K562 (cell line): Measurements from ENCODE around the gene SPIB. TPM values are rescaled to one million over a fixed set of nuclear protein-coding genes. Genes with fewer than 3 reads are reported as not detected.

Experiments used
- ATAC-seq: fragments of 200-7000 bp; cut with Tn5 transposase; 3 replicates; pipeline ENCODE4 v1.9.1; 2020; ENCODE audit warnings: moderate library complexity
- BruUV-seq: library from RNA; stranded (reverse); fragments of 400-500 nt; replicated peaks from 2 replicates; lab custom pipeline; 2021; lab: Mats Ljungman, UMichigan
- CTCF ChIA-PET: fragments of 300-600 bp; formaldehyde crosslinking; extraction: SDS; loops from one replicate; lab custom pipeline; 2021; ENCODE audit warnings: low intra/inter-chr PET ratio; lab: Yijun Ruan, JAX
- POLR2A ChIA-PET: fragments of 300-600, 350-650 bp; sonication (Branson Sonifier 250); formaldehyde crosslinking; extraction: SDS; loops from one replicate; lab custom pipeline; 2021; ENCODE audit warnings: antibody characterized with exemption, inconsistent platforms; lab: Yijun Ruan, JAX
- DNase-seq, 4 experiments: peaks; one replicate each; pipeline versions ENCODE4 v3.0.0 to v3.0.0-alpha.2; 2011 to 2018; ENCODE audit warnings: low spot score in 3 of 4, mixed read lengths in 3 of 4; ENCODE audit errors: extremely low read depth in 1 of 4
- FAIRE-seq: peaks from 2 replicates; lab custom pipeline; 2011; peaks lifted over from hg19 to GRCh38; lab: Jason Lieb, UNC
- H2AFZ ChIP-seq: 2 replicates; pipeline ENCODE4 v1.6.0; 2011; ENCODE audit warnings: low read depth, low read length, control low read depth, inconsistent platforms
- H3K27ac ChIP-seq: fragments of 200-600 bp; 3 replicates; pipeline ENCODE4 v1.8.0; 2011; ENCODE audit warnings: low read depth, mild to moderate bottlenecking, control low read depth, inconsistent platforms, low read length, moderate library complexity, mixed read lengths; ENCODE audit errors: extremely low read depth
- H3K27me3 ChIP-seq, 2 experiments: fragments of 300-600 bp in 1 of 2; 2 replicates in 1 of 2; 3 replicates in 1 of 2; pipeline versions ENCODE4 v1.6.0 to v1.8.0; 2011; ENCODE audit warnings: inconsistent platforms in 2 of 2, low read length in 2 of 2, mild to moderate bottlenecking in 1 of 2, mixed read lengths in 1 of 2, moderate library complexity in 1 of 2; ENCODE audit not compliant: control insufficient read depth in 2 of 2, insufficient read depth in 2 of 2
- H3K36me3 ChIP-seq: fragments of 300-600 bp; 3 replicates; pipeline ENCODE4 v1.8.0; 2011; ENCODE audit warnings: mild to moderate bottlenecking, low read length, inconsistent platforms; ENCODE audit not compliant: control insufficient read depth, insufficient read depth
- H3K4me1 ChIP-seq, 2 experiments: fragments of 200-600 bp in 1 of 2; replicated peaks in 1 of 2; 2 replicates in 1 of 2; 3 replicates in 1 of 2; pipeline versions ENCODE4 v1.5.1 to v1.8.0; 2011; ENCODE audit warnings: inconsistent platforms in 2 of 2, low read length in 2 of 2, mild to moderate bottlenecking in 1 of 2, mixed read lengths in 1 of 2, moderate library complexity in 1 of 2; ENCODE audit not compliant: control insufficient read depth in 2 of 2, insufficient read depth in 2 of 2
- H3K4me2 ChIP-seq: 2 replicates; pipeline ENCODE4 v1.6.1; 2011; ENCODE audit warnings: low read length, control low read depth, inconsistent platforms, mixed read lengths; ENCODE audit not compliant: insufficient read depth
- H3K4me3 ChIP-seq: fragments of 200-600 bp; sonication (generic), shearing (Covaris generic); 2 replicates; pipeline ENCODE4 v1.5.1; 2016; ENCODE audit warnings: control low read depth, inconsistent platforms
- H3K79me2 ChIP-seq: fragments of 200-600 bp; 3 replicates; pipeline ENCODE4 v1.8.0; 2011; ENCODE audit warnings: low read length, inconsistent platforms; ENCODE audit not compliant: control insufficient read depth, insufficient read depth
- H3K9ac ChIP-seq, 2 experiments: 2 replicates each; pipeline versions ENCODE4 v1.6.0 to v1.6.1; 2011; ENCODE audit warnings: low read depth in 2 of 2, low read length in 2 of 2, control low read depth in 1 of 2, inconsistent platforms in 1 of 2, mild to moderate bottlenecking in 1 of 2, mixed read lengths in 1 of 2; ENCODE audit not compliant: insufficient read depth in 1 of 2
- H3K9me1 ChIP-seq: one replicate; pipeline ENCODE4 v1.6.0; 2011; ENCODE audit warnings: inconsistent platforms, mild to moderate bottlenecking, low read length, moderate library complexity; ENCODE audit not compliant: control insufficient read depth, insufficient read depth
- H3K9me3 ChIP-seq: replicated peaks from 2 replicates; pipeline ENCODE4 v1.5.1; 2011; ENCODE audit warnings: low read depth, low read length, inconsistent platforms; ENCODE audit not compliant: control insufficient read depth, insufficient read depth
- H4K20me1 ChIP-seq: replicated peaks from 2 replicates; pipeline ENCODE4 v1.6.1; 2011; ENCODE audit warnings: low read length, inconsistent platforms, mixed read lengths; ENCODE audit not compliant: control insufficient read depth, insufficient read depth
- CBFA2T3 ChIP-seq: fragments of 450-650 bp; IDR thresholded peaks from 2 replicates; pipeline ENCODE4 v1.6.1; 2017
- EP400 ChIP-seq: fragments of 450-650 bp; IDR thresholded peaks from 2 replicates; pipeline ENCODE4 v1.6.1; 2017; ENCODE audit warnings: antibody characterized with exemption, mild to moderate bottlenecking, moderate library complexity
- FOXJ2 ChIP-seq: fragments of 200-800 bp; sonication (Bioruptor generic); IDR thresholded peaks from 2 replicates; pipeline ENCODE4 v1.6.1; 2016; ENCODE audit warnings: missing genetic modification characterization, missing compliant biosample characterization
- GATAD2A ChIP-seq: fragments of 450-650 bp; IDR thresholded peaks from 2 replicates; pipeline ENCODE4 v1.6.1; 2017
- HLTF ChIP-seq: fragments of 450-650 bp; IDR thresholded peaks from 2 replicates; pipeline ENCODE4 v1.6.1; 2016
- HMG20A ChIP-seq: fragments of 450-650 bp; formaldehyde crosslinking; conservative IDR thresholded peaks from 2 replicates; pipeline ENCODE4 v1.4.0; 2020; ENCODE audit warnings: mild to moderate bottlenecking, mixed read lengths
- KAT7 ChIP-seq: sonication (generic); formaldehyde crosslinking; IDR thresholded peaks from 2 replicates; pipeline ENCODE4 v1.8.0; 2022; ENCODE audit warnings: missing genetic modification reagents, mild to moderate bottlenecking, borderline replicate concordance
- KLF6 ChIP-seq: fragments of 250-450 bp; sonication (Bioruptor Pico); IDR thresholded peaks from 2 replicates; pipeline ENCODE4 v1.4.0; 2020; ENCODE audit warnings: mild to moderate bottlenecking, moderate library complexity, borderline replicate concordance
- NBN ChIP-seq: fragments of 450-650 bp; IDR thresholded peaks from 2 replicates; pipeline ENCODE4 v1.6.1; 2016; ENCODE audit warnings: low read depth, mild to moderate bottlenecking
- NFE2L1 ChIP-seq: fragments of 450-650 bp; IDR thresholded peaks from 2 replicates; pipeline ENCODE4 v1.6.1; 2016; ENCODE audit warnings: missing genetic modification characterization, low read depth, mild to moderate bottlenecking, missing compliant biosample characterization, moderate library complexity, borderline replicate concordance
- NR2C2 ChIP-seq, 2 experiments: fragments of 200-800 bp in 1 of 2; sonication (Bioruptor generic) in 1 of 2; sonication (generic) in 1 of 2; formaldehyde crosslinking in 1 of 2; IDR thresholded peaks; 2 replicates each; pipeline versions ENCODE4 v1.6.1 to v1.8.0; 2016 to 2022; ENCODE audit warnings: mild to moderate bottlenecking in 1 of 2, missing compliant biosample characterization in 1 of 2, missing genetic modification characterization in 1 of 2, missing genetic modification reagents in 1 of 2
- NR3C1 ChIP-seq: sonication (generic); formaldehyde crosslinking; IDR thresholded peaks from 2 replicates; pipeline ENCODE4 v1.8.1; 2022; ENCODE audit warnings: missing genetic modification reagents
- RCOR1 ChIP-seq, 2 experiments: IDR thresholded peaks; 2 replicates each; pipeline ENCODE4 v1.6.1; 2012; ENCODE audit warnings: low read depth in 2 of 2, low read length in 2 of 2, borderline replicate concordance in 1 of 2, improper control_type of control experiment in 1 of 2
- SMAD1 ChIP-seq: fragments of 150-350 bp; IDR thresholded peaks from 2 replicates; pipeline ENCODE4 v1.6.1; 2014; ENCODE audit warnings: low read length, low read depth; ENCODE audit not compliant: partially characterized antibody
- SMARCA5 ChIP-seq: fragments of 450-650 bp; IDR thresholded peaks from 2 replicates; pipeline ENCODE4 v1.6.1; 2016
- U2AF1 ChIP-seq: fragments of 200-400 bp; formaldehyde crosslinking; optimal IDR thresholded peaks from 2 replicates; pipeline ENCODE3; 2017; ENCODE audit warnings: mild to moderate bottlenecking, low read depth, low read length, moderate library complexity
- ZNF24 ChIP-seq: fragments of 450-650 bp; IDR thresholded peaks from 2 replicates; pipeline ENCODE4 v1.6.1; 2016
- ZNF436 ChIP-seq: fragments of 250-450, 450-650 bp; sonication (Bioruptor Pico); formaldehyde crosslinking; IDR thresholded peaks from 2 replicates; pipeline ENCODE4 v1.7.0; 2020; ENCODE audit warnings: mild to moderate bottlenecking
- ZNF57 ChIP-seq: fragments of 450-650 bp; formaldehyde crosslinking; IDR thresholded peaks from 2 replicates; pipeline ENCODE4 v1.4.0; 2020; ENCODE audit warnings: mild to moderate bottlenecking, moderate library complexity
- WGBS: fragments of 100-300 bp; shearing (Covaris generic); methylation state at CpG from one replicate; pipeline ENCODE4 v1.1.6; 2016; ENCODE audit warnings: low coverage, mixed read lengths; ENCODE audit not compliant: insufficient coverage; ENCODE audit errors: missing lambda C conversion rate; 5-methylcytosine and 5-hydroxymethylcytosine counted together
- in situ Hi-C: fragments of 300-500 bp; cut with MboI; formaldehyde crosslinking; loops from 4 replicates; pipeline ENCODE4 v1.15.0; 2018; ENCODE audit warnings: inconsistent platforms, mixed read lengths
- intact Hi-C: fragments of 100-400 bp; cut with micrococcal nuclease; formaldehyde crosslinking; loops from 2 replicates; pipeline ENCODE4 v1.14.2; 2022
- polyA plus RNA-seq, 8 experiments: library from polyadenylated mRNA; depleted of rRNA in 4 of 8; stranded (reverse) in 5 of 8; unstranded in 3 of 8; fragments of >200 nt; fragmentation: Nextera tagmentation in 2 of 8; fragmentation: Illumina TruSeq in 1 of 8; extraction: Ambion mirVana in 2 of 8; extraction: Trizol in 1 of 8; gene quantifications; 2 replicates each; pipeline versions ENCODE4 v1.2.1 to v1.2.3, GENCODE V29; 2011 to 2014; ENCODE audit warnings: inconsistent platforms in 1 of 8, missing spikeins in 1 of 8
- total RNA-seq, 7 experiments: library from RNA; depleted of rRNA in 6 of 7; stranded (reverse); fragments of >200 nt in 6 of 7; fragmentation: Illumina TruSeq in 2 of 7; extraction: Trizol in 2 of 7; gene quantifications; 2 replicates each; pipeline versions ENCODE4 v1.2.1 to v1.2.3, GENCODE V29; 2011 to 2021; ENCODE audit warnings: low replicate concordance in 1 of 7
- TF ChIP-seq, protein P1 (sequence below): fragments of 450-650 bp; IDR thresholded peaks from 2 replicates; pipeline ENCODE4 v1.6.1; 2014; ENCODE audit warnings: low read depth, mild to moderate bottlenecking, moderate library complexity, borderline replicate concordance
- TF ChIP-seq, protein P2 (sequence below): fragments of 250-450 bp; sonication (Bioruptor Pico); IDR thresholded peaks from 2 replicates; pipeline ENCODE4 v1.4.0; 2020; ENCODE audit warnings: mild to moderate bottlenecking, moderate library complexity

The SPIB gene
- total and polyA plus RNA-seq, 9 of the 15 experiments (the other 6 are each of a cell fraction or from before 2014, with no cell fraction given) = 0.06 to 1.0 (median 0.43) TPM; not detected in 1

DNA sequence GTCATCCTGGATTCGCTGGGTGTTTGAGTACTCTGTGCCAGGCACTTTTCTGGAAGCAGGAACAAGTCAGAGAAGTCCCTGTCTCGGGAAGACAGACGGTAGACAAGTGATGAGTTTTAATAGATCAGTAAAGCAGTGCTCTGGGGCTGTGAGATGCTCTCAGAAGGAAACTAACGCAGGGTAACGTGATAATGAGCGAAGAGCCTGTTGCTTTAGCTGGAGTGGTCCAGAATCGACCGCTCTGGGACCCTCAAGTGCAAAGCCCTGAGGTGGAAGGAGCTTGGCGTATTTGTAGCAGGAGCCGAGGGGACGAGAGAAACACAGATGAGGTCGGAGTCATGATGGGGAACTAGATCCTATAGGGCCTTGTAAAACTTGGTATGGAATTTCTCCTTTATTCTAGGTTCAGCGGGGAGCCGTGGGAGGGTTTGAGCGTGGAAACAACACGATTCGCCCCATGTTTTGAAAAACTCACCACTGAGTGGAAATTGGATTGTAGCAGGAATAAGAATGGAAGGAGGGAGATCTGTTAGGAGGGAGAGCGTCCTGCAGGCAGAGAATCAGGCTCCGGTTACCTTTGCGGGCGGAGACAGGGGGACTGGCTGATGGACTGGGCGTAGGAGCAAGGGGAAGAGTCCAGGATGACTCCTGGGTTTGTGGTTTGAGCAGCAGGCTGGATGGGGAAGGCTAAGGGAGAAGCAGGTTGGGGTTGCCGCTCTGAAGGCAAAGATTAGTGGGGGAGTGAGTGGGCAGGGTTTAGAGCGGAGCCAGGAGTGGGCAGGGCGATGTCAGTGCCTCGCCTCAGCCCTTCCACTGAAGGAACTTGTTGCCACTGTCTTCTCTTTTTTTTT lies 33.8 kb upstream of the SPIB start:
- intact Hi-C loops (no loop called here), in situ Hi-C loops (no loop called here)
- CTCF ChIA-PET = no interaction called here
- Histone ChIP-seq H3K27me3 (no peaks in the 10 kb centered on the region), H3K4me2 (peak overlapping the region; percentile 93), H3K9me1 (no peaks in the 10 kb centered on the region), H3K4me1 (peaks cover 11 to 64% of the 10 kb centered on the region in 2 experiments), H4K20me1 (peaks cover 5% of the 10 kb centered on the region), H3K4me3 (peak overlapping the region; percentile 51), H3K9ac (peak overlapping the region; percentile 81 to 95), H3K9me3 (no peaks in the 10 kb centered on the region), H3K79me2 (peaks cover 57% of the 10 kb centered on the region), H2AFZ (no peak overlapping the region), H3K36me3 (peaks cover 72% of the 10 kb centered on the region), H3K27ac (peak overlapping the region; percentile 93)
- ATAC-seq (peak; percentile 1; the same call in 1 of the 3 replicates), FAIRE-seq (peak; percentile 68), DNase-seq (peak in 3 of 4 experiments; percentile 31 to 68 (median 34))
- TSS peak; percentile 57 for BruUV-seq
- POLR2A ChIA-PET = interaction anchor here (0.6 to 2.2 kb wide), 14 partner anchors 9 to 832 kb away, joined by 3 to 17 read pairs (median 4); partner anchors contain the start of gene NR1H2
- WGBS = 1% methylated on average over 23 of the region's 26 CpGs
- TF ChIP-seq RCOR1 (IDR thresholded peaks at IDR 0.05; ENCODE audit: borderline replicate concordance in 1 of 2, low read depth in 2 of 2, low read length in 2 of 2) (no peak), FOXJ2 (tag) (peak; percentile 20; the same call in 1 of the 2 replicates), KLF6 (no peak), SMARCA5 (no peak), EP400 (no peak), KAT7 (no peak), ZNF57 (CRISPR knock-in tag) (no peak), HLTF (0 out of 2 replicates have a peak, but pooled peaks have one; percentile 27), CBFA2T3 (peak; percentile 21; the same call in 1 of the 2 replicates), SMAD1 (no peak), U2AF1 (no peak), NBN (0 out of 2 replicates have a peak, but pooled peaks have one; percentile 17), GATAD2A (no peak; the same call in 1 of the 2 replicates), ZNF436 (CRISPR knock-in tag) (no peak), NR3C1 (CRISPR knock-in tag) (no peak), ZNF24 (no peak), NR2C2 (CRISPR knock-in tag; IDR thresholded peaks at IDR 0.05) (no peak), NR2C2 (tag; IDR thresholded peaks at IDR 0.05) (no peak), NFE2L1 (no peak), HMG20A (CRISPR knock-in tag) (no peak)
- TF ChIP-seq, protein P1, sequence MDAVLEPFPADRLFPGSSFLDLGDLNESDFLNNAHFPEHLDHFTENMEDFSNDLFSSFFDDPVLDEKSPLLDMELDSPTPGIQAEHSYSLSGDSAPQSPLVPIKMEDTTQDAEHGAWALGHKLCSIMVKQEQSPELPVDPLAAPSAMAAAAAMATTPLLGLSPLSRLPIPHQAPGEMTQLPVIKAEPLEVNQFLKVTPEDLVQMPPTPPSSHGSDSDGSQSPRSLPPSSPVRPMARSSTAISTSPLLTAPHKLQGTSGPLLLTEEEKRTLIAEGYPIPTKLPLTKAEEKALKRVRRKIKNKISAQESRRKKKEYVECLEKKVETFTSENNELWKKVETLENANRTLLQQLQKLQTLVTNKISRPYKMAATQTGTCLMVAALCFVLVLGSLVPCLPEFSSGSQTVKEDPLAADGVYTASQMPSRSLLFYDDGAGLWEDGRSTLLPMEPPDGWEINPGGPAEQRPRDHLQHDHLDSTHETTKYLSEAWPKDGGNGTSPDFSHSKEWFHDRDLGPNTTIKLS = no peak
- TF ChIP-seq, protein P2, sequence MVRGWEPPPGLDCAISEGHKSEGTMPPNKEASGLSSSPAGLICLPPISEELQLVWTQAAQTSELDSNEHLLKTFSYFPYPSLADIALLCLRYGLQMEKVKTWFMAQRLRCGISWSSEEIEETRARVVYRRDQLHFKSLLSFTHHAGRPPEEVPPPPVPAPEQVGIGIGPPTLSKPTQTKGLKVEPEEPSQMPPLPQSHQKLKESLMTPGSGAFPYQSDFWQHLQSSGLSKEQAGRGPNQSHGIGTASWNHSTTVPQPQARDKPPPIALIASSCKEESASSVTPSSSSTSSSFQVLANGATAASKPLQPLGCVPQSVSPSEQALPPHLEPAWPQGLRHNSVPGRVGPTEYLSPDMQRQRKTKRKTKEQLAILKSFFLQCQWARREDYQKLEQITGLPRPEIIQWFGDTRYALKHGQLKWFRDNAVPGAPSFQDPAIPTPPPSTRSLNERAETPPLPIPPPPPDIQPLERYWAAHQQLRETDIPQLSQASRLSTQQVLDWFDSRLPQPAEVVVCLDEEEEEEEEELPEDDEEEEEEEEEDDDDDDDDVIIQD (CRISPR knock-in tag) = no peak
